Upper lobe of left lung (tissue), 6 donors: Measurements from ENCODE around the gene TECTA. TPM values are rescaled to one million over a fixed set of nuclear protein-coding genes. Genes with fewer than 3 reads are reported as not detected.

Experiments
- ATAC-seq, 2 donors: fragments of 200-7000 bp; cut with Tn5 transposase; one replicate each; pipeline ENCODE4 v1.9.1; 2022; ENCODE audit warnings: mild to moderate bottlenecking in 2 of 2, moderate library complexity in 2 of 2; ENCODE audit not compliant: low FRiP score in 2 of 2
- DNase-seq, 2 donors: peaks; one replicate each; pipeline ENCODE4 v3.0.0-alpha.2; 2019 to 2020
- H3K27ac ChIP-seq, 4 donors: fragments of 200-600 bp; sonication (generic); one replicate each; pipeline ENCODE4 v1.5.1; 2016 to 2019
- H3K27me3 ChIP-seq, 4 donors: fragments of 200-600 bp; sonication (generic); one replicate each; pipeline ENCODE4 v1.5.1; 2017 to 2019
- H3K36me3 ChIP-seq, 4 donors: fragments of 200-600 bp; sonication (generic); one replicate each; pipeline ENCODE4 v1.5.1; 2016 to 2019
- H3K4me1 ChIP-seq, 4 donors: fragments of 200-600 bp; sonication (generic); one replicate each; pipeline ENCODE4 v1.5.1; 2018 to 2019
- H3K4me3 ChIP-seq, 4 donors: fragments of 200-600 bp; sonication (generic); one replicate each; pipeline ENCODE4 v1.5.1; 2017 to 2019; ENCODE audit warnings: mild to moderate bottlenecking in 2 of 4, moderate library complexity in 1 of 4
- H3K9me3 ChIP-seq, 4 donors: fragments of 200-600 bp; sonication (generic); one replicate each; pipeline ENCODE4 v1.5.1; 2018 to 2019
- EP300 ChIP-seq, 4 donors: sonication (generic); formaldehyde crosslinking; IDR thresholded peaks; one replicate each; pipeline ENCODE4 v1.5.1; 2017; ENCODE audit warnings: antibody characterized with exemption in 4 of 4, control low read depth in 2 of 4
- POLR2A ChIP-seq, 4 donors: fragments of 450-650 bp; IDR thresholded peaks; one replicate each; pipeline ENCODE4 v1.5.1; 2016 to 2017; ENCODE audit warnings: antibody characterized with exemption in 4 of 4, mild to moderate bottlenecking in 2 of 4
- POLR2AphosphoS5 ChIP-seq, 2 donors: sonication (generic); formaldehyde crosslinking; IDR thresholded peaks; one replicate each; pipeline ENCODE4 v1.5.1; 2017; ENCODE audit warnings: antibody characterized with exemption in 2 of 2
- WGBS, 2 donors: methylation state at CpG; one replicate each; pipeline ENCODE4 v1.1.5; 2017 to 2018; 5-methylcytosine and 5-hydroxymethylcytosine counted together
- total RNA-seq, 6 donors: library from RNA; depleted of rRNA in 4 of 6; stranded (reverse); fragments of >200 nt in 4 of 6; gene quantifications; one replicate each; pipeline versions ENCODE4 v1.1.0 to v1.2.1, GENCODE V29; 2016 to 2021
- TF ChIP-seq, protein P1 (sequence below), 6 experiments: fragments of 450-650 bp in 4 of 6; fragments of 200-600 bp in 2 of 6; sonication (generic) in 2 of 6; IDR thresholded peaks; one replicate each; pipeline ENCODE4 v1.5.1; 2016 to 2019; ENCODE audit warnings: antibody characterized with exemption in 6 of 6
- donor health status: DM: no; HTN: no; CAD: no; lungs with moderate emphysema.
- donor health status: DM: no; HTN: yes; CAD: no; lungs with severe emphysema.

Gene TECTA
- total RNA-seq, 6 donors from 2014 or later, result 0.89 to 4.7 (median 1.8) TPM

DNA sequence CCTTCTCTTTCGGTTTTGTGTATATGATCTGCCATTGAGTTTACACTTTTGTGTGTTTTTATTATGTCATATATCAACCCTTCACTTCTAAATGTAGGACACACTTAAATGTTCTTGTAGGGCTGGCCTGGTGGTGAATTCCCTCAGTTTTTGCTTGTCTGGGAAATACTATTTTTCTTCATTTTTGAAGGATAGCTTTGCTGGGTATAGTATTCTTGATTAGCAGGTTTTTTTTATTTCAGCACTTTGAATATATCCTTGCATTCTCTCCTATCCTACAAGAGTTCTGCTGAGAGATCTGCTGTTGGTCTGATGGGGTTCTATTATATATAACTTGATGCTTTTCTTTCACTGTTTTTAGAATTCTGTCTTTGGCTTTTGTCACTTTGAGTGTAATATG, 79.1 kb downstream of the TECTA start:
- no peak for TF ChIP-seq POLR2AphosphoS5 (IDR thresholded peaks at IDR 0.05)
- TF ChIP-seq EP300 (IDR thresholded peaks at IDR 0.05), result no peak
- no peak for TF ChIP-seq POLR2A (IDR thresholded peaks at IDR 0.05)
- TF ChIP-seq, protein P1, sequence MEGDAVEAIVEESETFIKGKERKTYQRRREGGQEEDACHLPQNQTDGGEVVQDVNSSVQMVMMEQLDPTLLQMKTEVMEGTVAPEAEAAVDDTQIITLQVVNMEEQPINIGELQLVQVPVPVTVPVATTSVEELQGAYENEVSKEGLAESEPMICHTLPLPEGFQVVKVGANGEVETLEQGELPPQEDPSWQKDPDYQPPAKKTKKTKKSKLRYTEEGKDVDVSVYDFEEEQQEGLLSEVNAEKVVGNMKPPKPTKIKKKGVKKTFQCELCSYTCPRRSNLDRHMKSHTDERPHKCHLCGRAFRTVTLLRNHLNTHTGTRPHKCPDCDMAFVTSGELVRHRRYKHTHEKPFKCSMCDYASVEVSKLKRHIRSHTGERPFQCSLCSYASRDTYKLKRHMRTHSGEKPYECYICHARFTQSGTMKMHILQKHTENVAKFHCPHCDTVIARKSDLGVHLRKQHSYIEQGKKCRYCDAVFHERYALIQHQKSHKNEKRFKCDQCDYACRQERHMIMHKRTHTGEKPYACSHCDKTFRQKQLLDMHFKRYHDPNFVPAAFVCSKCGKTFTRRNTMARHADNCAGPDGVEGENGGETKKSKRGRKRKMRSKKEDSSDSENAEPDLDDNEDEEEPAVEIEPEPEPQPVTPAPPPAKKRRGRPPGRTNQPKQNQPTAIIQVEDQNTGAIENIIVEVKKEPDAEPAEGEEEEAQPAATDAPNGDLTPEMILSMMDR (IDR thresholded peaks at IDR 0.05), result no peak
- ATAC-seq (no peak), DNase-seq (no peak)
- no peak overlapping the region for H3K4me3 ChIP-seq
- peaks cover 4 to 11% (median 10%) of the 10 kb centered on the region in 4 donors for H3K9me3 ChIP-seq
- H3K36me3 ChIP-seq, result no peaks in the 10 kb centered on the region
- no peaks in the 10 kb centered on the region for H3K4me1 ChIP-seq
- H3K27me3 ChIP-seq, result no peaks in the 10 kb centered on the region
- no peak overlapping the region for H3K27ac ChIP-seq
- WGBS, 2 donors, result 84% methylated on average over 1 of the region's 1 CpG

DNA sequence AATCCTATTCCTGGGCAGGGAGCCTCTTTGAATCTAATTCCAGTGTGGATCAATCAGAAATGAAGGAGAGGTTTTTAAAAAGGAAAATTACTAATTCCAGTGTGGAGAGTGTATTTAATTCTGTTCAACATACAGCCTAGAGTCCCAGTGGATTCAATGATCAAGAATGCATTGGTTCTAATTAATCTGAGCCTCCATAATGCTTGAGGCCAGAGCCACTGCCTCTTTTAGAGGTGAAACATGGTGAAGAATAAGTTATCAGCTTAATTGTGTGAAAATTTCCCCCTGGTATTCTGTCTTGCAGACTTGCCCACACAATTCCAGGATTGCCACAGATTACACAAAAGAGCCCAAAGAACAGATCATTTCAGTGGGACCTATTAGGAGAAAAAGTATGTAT, 87.7 kb downstream of the TECTA start:
- no peak for ATAC-seq
- no peaks in the 10 kb centered on the region for H3K9me3 ChIP-seq

DNA sequence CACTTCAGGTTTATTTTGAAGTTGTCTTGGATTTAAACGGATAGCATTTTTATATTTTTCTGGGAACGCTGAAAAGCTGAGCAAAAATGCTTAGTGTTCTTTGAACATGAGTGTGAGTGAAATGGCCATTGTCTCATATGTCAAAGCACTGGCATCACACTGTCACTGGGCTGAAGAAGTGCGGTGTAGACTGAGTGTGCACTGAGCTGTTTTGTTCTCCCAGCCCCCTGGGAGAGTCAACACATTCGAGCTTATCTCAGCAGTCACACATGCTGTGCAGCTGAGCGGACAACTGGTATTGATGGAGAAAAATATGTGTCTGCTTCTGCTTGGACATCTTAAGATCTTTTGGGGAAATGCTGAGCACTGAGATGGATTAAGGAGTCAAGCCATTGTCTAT, 90.8 kb downstream of the TECTA start:
- ATAC-seq (no peak), DNase-seq (no peak)
- H3K27ac ChIP-seq, result no peak overlapping the region
- no peak for TF ChIP-seq POLR2A (IDR thresholded peaks at IDR 0.05)
- TF ChIP-seq POLR2AphosphoS5 (IDR thresholded peaks at IDR 0.05), result no peak
- TF ChIP-seq EP300 (IDR thresholded peaks at IDR 0.05), result no peak
- H3K4me3 ChIP-seq, result no peak overlapping the region
- H3K4me1 ChIP-seq, result peaks cover 0 to 5% (median 0%) of the 10 kb centered on the region in 4 donors
- no peaks in the 10 kb centered on the region for H3K36me3 ChIP-seq
- no peaks in the 10 kb centered on the region for H3K9me3 ChIP-seq
- 67 to 74% methylated on average over 5 of the region's 5 CpGs for WGBS, 2 donors
- no peaks in the 10 kb centered on the region for H3K27me3 ChIP-seq

More for the DNA sequence above, 87.7 kb downstream of the TECTA start:
- Histone ChIP-seq H3K27me3 (no peaks in the 10 kb centered on the region), H3K36me3 (no peaks in the 10 kb centered on the region), H3K4me1 (no peaks in the 10 kb centered on the region), H3K27ac (no peak overlapping the region), H3K4me3 (no peak overlapping the region)
- DNase-seq, result no peak
- TF ChIP-seq EP300 (IDR thresholded peaks at IDR 0.05), result no peak
- TF ChIP-seq, protein P1 (IDR thresholded peaks at IDR 0.05), result no peak

DNA sequence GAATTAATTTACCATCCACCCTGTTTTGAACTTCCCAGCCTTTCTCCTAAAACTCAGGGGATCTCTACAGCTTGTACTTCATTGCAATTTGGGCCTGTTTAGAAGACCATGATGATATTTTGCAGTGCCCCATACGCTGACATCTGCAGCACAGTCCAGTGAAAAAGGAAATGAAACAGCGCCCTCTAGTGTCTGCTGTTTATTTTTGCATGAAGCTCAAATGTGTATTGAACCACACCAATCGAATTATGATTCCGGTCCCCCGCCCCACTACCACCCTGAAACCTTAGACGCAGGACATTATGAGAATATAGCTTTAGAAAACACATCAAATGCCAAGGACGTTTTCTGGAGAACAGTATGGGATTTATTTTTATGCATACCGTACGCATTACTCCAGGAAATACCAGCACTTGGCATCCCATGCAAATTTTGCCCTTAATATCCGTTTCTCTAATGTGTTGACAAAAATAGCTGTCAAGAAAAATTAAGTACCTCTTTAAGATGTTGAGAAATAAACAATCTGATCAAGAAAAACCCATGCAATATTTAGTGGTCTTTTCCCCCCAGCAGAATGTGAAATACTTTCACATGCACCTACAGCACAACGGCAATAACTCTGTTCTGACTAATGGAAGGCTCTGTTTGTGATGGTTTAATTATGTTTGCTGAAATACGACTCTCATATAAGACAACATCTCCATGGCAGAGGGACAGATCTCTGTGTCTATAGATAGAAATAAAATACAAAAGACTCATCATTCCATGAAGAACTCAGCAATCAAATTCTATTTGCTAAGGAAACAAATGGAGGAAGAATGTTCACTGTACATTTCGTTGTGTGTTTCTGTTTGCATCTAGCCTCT, 93.9 kb downstream of the TECTA start:
- Histone ChIP-seq H3K9me3 (no peaks in the 10 kb centered on the region), H3K4me3 (no peak overlapping the region), H3K4me1 (peaks cover 0 to 5% (median 0%) of the 10 kb centered on the region in 4 donors), H3K27me3 (no peaks in the 10 kb centered on the region), H3K36me3 (no peaks in the 10 kb centered on the region), H3K27ac (no peak overlapping the region)
- DNase-seq (peak in 1 of 2 donors; percentile 27), ATAC-seq (peak; percentile 70 to 85)
- 8 to 16% methylated on average over 13 of the region's 13 CpGs for WGBS, 2 donors
- no peak for TF ChIP-seq EP300 (IDR thresholded peaks at IDR 0.05)
- TF ChIP-seq, protein P1 (IDR thresholded peaks at IDR 0.05), result peak; percentile 43 to 85 (median 70)
- TF ChIP-seq POLR2A (IDR thresholded peaks at IDR 0.05), result no peak
- no peak for TF ChIP-seq POLR2AphosphoS5 (IDR thresholded peaks at IDR 0.05)

DNA sequence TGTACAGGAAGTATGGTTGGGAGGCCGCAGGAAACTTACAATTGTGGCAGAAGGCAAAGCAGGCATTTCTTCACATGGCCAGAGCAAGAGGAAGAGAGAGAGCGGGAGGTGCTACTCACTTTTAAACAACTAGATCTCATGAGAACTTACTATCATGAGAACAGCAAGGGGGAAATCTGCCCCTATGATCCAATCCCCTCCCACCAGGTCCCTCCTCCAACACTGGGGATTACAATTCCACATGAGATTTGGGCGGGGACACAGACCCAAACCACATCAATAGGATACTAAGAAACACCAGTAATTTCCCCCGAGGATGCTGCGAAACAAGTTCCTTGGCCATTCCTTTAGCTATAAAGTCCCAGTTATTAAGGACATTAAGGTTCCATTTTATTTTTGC, 97.4 kb downstream of the TECTA start:
- Histone ChIP-seq H3K27me3 (no peaks in the 10 kb centered on the region), H3K36me3 (no peaks in the 10 kb centered on the region), H3K4me3 (no peak overlapping the region), H3K4me1 (peaks cover 0 to 5% (median 0%) of the 10 kb centered on the region in 4 donors), H3K9me3 (no peaks in the 10 kb centered on the region), H3K27ac (no peak overlapping the region)
- 83 to 86% methylated on average over 5 of the region's 5 CpGs for WGBS, 2 donors
- TF ChIP-seq EP300 (IDR thresholded peaks at IDR 0.05), result no peak
- TF ChIP-seq, protein P1 (IDR thresholded peaks at IDR 0.05), result no peak
- no peak for DNase-seq
- no peak for ATAC-seq
